ENCODE results near the gene CWC25. TPM values are rescaled to one million over a fixed set of nuclear protein-coding genes. Genes with fewer than 3 reads are reported as not detected.

The CWC25 gene
- total and polyA plus RNA-seq, 9 of the 15 experiments (the other 6 are each of a cell fraction or from before 2014, with no cell fraction given) = 16.5 to 27.4 (median 23.0) TPM

- TF ChIP-seq TAF7 (tag; IDR thresholded peaks at IDR 0.05) = no peak
- TF ChIP-seq SETDB1 (IDR thresholded peaks at IDR 0.05; ENCODE audit: low read length) = no peak
- TF ChIP-seq MBD1 (CRISPR knock-in tag; IDR thresholded peaks at IDR 0.05) = no peak
- no peak for TF ChIP-seq GATAD2B (IDR thresholded peaks at IDR 0.05; ENCODE audit: borderline replicate concordance)
- TF ChIP-seq ZNF778 (CRISPR knock-in tag; IDR thresholded peaks at IDR 0.05) = no peak
- TF ChIP-seq, protein P1, sequence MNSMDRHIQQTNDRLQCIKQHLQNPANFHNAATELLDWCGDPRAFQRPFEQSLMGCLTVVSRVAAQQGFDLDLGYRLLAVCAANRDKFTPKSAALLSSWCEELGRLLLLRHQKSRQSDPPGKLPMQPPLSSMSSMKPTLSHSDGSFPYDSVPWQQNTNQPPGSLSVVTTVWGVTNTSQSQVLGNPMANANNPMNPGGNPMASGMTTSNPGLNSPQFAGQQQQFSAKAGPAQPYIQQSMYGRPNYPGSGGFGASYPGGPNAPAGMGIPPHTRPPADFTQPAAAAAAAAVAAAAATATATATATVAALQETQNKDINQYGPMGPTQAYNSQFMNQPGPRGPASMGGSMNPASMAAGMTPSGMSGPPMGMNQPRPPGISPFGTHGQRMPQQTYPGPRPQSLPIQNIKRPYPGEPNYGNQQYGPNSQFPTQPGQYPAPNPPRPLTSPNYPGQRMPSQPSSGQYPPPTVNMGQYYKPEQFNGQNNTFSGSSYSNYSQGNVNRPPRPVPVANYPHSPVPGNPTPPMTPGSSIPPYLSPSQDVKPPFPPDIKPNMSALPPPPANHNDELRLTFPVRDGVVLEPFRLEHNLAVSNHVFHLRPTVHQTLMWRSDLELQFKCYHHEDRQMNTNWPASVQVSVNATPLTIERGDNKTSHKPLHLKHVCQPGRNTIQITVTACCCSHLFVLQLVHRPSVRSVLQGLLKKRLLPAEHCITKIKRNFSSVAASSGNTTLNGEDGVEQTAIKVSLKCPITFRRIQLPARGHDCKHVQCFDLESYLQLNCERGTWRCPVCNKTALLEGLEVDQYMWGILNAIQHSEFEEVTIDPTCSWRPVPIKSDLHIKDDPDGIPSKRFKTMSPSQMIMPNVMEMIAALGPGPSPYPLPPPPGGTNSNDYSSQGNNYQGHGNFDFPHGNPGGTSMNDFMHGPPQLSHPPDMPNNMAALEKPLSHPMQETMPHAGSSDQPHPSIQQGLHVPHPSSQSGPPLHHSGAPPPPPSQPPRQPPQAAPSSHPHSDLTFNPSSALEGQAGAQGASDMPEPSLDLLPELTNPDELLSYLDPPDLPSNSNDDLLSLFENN (IDR thresholded peaks at IDR 0.05; ENCODE audit: low read depth in 2 of 2, low read length in 2 of 2) = no peak; a peak in 1 of 4 replicates
- TF ChIP-seq PPARD (CRISPR knock-in tag; IDR thresholded peaks at IDR 0.05) = no peak
- TF ChIP-seq CCAR2 (IDR thresholded peaks at IDR 0.05; ENCODE audit: low read depth, low read length) = no peak
- peak; percentile 23; the same call in 1 of the 2 replicates for TF ChIP-seq ETV5 (CRISPR knock-in tag; IDR thresholded peaks at IDR 0.05; ENCODE audit: low read depth)
- TF ChIP-seq ZNF134 (CRISPR knock-in tag; conservative IDR thresholded peaks at IDR 0.05) = no peak
- TF ChIP-seq ZNF584 (CRISPR knock-in tag; IDR thresholded peaks at IDR 0.05; ENCODE audit: low read depth) = no peak
- no peak for TF ChIP-seq DMBX1 (CRISPR knock-in tag; IDR thresholded peaks at IDR 0.05; ENCODE audit: borderline replicate concordance)
- TF ChIP-seq HLTF (IDR thresholded peaks at IDR 0.05) = no peak
- TF ChIP-seq KHSRP (IDR thresholded peaks at IDR 0.05) = no peak
- TF ChIP-seq ILF3 (IDR thresholded peaks at IDR 0.05; ENCODE audit: borderline replicate concordance) = no peak; the same call in 1 of the 2 replicates
- TF ChIP-seq NBN (IDR thresholded peaks at IDR 0.05; ENCODE audit: low read depth) = no peak
- TF ChIP-seq ZNF165 (CRISPR knock-in tag; IDR thresholded peaks at IDR 0.05; ENCODE audit: borderline replicate concordance) = no peak
- no peak for TF ChIP-seq ARHGAP35 (IDR thresholded peaks at IDR 0.05; ENCODE audit: partially characterized antibody)
- TF ChIP-seq ZKSCAN8 (CRISPR knock-in tag; IDR thresholded peaks at IDR 0.05) = no peak
- TF ChIP-seq, protein P2, sequence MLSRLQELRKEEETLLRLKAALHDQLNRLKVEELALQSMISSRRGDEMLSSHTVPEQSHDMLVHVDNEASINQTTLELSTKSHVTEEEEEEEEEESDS (CRISPR knock-in tag; IDR thresholded peaks at IDR 0.05) = no peak
- no peak for TF ChIP-seq ZBTB1 (CRISPR knock-in tag; IDR thresholded peaks at IDR 0.05; ENCODE audit: borderline replicate concordance, low read depth)
- no peak for TF ChIP-seq COPS2 (conservative IDR thresholded peaks at IDR 0.05)
These were observed 25.5 kb downstream of the CWC25 start, which contains the start of gene PIP4K2B (continued) for GRCh38 chr17:38799501-38800236.

Data from K562 (cell line).